ENCODE data around the gene ZC3H11A.
A peak's percentile ranks its signal among the peaks of the same experiment; 100 is the strongest.
"Not testable (repeated sequence)": the region's sequence is repeated elsewhere in the genome, so short reads cannot be mapped to it uniquely, and the experiment has no call there.

The ZC3H11A gene

GRCh38 chr1:203789966-203790365 is 5.5 kb upstream of the ZC3H11A start:
- DNase-seq, result no peak

DNA sequence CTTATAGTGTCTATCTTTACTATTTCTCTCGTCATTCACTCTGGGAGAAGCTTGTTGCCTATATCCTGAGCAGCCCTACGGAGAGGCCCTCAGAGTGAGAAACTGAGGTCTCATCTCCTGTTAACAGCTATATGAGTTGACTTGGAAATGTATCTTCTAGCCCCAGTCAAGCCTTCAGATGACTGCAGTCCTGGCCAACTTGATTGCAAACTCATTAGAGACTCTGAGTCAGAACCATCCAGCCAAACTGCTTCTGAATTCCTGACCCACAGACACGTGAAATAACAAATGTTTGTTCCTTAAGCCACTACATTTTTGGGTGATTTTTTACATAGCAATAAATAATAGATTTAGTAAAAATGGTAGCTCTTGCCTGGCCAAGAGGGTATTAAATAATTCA is 3.9 kb upstream of the ZC3H11A start:
- no peak for DNase-seq

DNA sequence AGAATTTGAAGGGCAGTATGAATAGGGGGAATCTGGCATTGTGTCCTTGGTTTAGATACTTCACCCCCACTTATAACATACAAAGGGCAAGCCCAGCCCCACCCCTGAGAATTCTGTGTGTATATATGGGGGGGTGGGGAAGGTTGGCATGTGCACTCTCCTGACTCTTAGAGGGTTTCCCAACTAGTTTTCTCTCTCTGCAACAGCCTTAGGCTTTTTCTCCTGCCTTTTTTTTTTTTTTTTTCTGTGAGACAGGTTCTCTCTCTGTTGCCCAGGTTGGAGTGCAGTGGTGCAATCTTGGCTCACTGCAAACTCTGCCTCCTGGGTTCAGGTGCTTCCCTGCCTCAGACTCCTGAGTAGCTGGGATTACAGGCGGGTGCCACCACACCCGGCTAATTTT is 2.9 kb upstream of the ZC3H11A start:
- DNase-seq, result no peak

DNA sequence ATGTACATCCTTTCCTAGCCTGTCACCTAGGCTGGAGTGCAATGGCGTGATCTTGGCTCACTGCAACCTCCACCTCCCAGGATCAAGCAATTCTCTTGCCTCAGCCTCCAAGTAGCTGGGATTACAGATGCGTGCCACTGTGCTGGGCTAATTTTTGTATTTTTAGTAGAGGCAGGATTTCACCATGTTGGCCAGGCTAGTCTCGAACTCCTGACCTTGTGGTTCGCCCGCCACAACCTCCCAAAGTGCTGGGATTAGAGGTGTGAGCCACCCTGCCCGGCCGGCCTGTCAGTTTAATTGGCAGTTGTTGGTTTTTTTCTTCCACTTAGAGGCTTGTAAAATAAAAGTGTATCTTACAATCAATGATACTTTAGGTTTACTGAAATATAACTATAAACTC is 1.9 kb upstream of the ZC3H11A start:
- DNase-seq, result not testable (repeated sequence)

DNA sequence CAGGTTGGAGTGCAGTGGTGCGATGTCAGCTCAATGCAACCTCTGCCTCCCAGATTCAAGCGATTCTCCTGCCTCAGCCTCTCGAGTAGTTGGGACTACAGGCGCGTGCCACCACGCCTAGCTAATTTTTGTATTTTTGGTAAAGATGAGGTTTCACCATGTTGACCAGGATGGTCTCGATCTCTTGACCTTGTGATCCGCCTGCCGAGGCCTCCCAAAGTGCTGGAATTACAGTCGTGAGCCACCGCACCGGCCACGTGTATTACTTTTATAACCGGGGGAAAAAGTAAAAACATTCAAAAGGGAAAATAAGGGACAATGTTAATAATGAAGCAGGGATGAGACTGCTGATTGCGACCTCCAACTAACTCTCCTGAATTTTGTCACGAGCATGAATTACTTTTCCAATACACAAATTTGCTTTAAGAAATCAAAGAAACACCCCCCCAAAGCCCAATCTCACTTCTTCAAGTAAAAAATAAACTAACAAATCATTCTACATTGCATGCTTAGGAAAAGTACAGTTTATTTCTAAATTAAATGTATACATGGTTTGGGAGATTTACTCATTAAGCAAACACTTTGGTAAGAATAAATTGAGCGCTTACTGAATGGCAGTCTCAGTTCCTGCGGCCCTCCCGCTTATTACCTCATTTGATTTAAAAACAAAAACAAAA is 521 bp upstream of the ZC3H11A start:
- DNase-seq, result no peak

DNA sequence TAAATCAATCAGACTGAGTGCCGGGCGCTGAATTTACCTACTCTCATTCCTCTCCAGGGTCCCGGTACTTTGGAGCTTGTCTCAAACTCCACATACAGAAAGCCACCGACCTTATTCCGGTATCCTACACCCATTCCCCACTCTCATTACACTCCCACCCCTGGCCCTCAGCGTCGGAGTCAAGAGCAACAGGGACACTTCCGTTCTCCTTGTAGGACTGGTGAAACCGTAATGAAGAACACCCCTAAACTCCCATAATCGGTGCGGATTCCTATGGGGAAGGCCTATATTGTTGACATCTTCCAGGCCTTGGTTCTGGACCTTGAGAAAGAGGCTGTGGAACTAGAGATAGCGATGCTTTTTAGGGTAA is 798 bp downstream of the ZC3H11A start:
- DNase-seq, result peak; percentile 22

GRCh38 chr1:203797216-203797615 is 1.8 kb downstream of the ZC3H11A start:
- no peak for DNase-seq

GRCh38 chr1:203797948-203798655 is 2.7 kb downstream of the ZC3H11A start:
- no peak for DNase-seq

- no peak for DNase-seq
Observed at GRCh38 chr1:203799157-203799556, 3.7 kb downstream of the ZC3H11A start.

DNA sequence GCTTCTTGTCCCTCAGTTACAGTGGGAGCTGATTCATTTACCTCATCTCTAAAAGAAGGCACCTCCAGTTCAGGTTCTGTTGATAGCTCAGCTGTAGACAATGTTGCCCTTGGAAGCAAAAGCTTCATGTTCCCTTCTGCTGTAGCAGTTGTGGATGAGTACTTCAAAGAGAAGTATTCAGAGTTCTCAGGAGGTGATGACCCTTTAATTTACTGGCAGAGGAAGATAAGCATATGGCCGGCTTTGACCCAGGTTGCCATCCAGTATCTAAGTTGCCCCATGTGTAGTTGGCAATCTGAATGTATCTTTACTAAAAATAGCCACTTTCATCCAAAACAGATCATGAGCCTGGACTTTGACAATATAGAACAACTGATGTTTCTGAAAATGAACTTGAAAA is 4.5 kb downstream of the ZC3H11A start:
- DNase-seq, result no peak

GRCh38 chr1:203805689-203806088 is 10.3 kb downstream of the ZC3H11A start:
- no peak for DNase-seq

DNA sequence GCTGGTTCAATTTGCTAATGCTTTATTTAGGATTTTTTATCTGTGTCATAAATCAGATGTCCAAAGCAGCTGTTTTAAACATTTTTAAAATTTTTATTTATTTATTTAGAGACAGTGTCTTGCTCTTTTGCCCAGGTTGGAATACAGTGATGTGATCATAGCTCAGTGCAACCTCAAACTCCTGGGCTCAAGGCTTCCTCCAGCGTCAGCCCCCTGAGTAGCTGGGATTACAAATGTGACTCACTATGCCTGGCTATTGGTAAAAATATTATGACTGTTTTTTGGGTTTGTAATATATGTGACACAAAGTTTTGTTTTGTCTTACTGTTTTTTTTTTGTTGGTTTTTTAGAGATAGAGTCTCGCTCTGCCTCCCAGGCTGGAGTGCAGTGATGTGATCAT is 11.8 kb downstream of the ZC3H11A start:
- DNase-seq, result no peak

GRCh38 chr1:203813581-203814341 is 18.3 kb downstream of the ZC3H11A start:
- no peak for DNase-seq

DNA sequence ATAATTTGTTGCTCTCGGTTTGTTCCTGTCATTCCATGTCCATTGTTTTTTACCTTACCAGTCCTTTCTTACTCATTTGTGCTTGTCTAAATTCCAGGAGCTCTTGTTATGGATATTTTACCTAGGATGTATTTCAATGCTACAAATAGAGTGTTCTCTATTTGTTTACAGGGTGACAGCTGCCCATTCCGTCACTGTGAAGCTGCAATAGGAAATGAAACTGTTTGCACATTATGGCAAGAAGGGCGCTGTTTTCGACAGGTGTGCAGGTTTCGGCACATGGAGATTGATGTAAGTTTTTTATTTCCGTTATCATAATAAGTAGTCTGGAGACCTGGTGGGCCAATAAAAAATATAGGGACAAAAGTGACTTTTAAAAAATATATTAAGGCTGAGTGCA is 23.0 kb downstream of the ZC3H11A start:
- DNase-seq, result no peak

- DNase-seq, result no peak
Observed at GRCh38 chr1:203823306-203823705, 27.9 kb downstream of the ZC3H11A start.

GRCh38 chr1:203826175-203826574 is 30.8 kb downstream of the ZC3H11A start:
- no peak for DNase-seq

- DNase-seq, result no peak
Observed at GRCh38 chr1:203828002-203828401, 32.6 kb downstream of the ZC3H11A start.

GRCh38 chr1:203828503-203828902 is 33.1 kb downstream of the ZC3H11A start:
- no peak for DNase-seq

DNA sequence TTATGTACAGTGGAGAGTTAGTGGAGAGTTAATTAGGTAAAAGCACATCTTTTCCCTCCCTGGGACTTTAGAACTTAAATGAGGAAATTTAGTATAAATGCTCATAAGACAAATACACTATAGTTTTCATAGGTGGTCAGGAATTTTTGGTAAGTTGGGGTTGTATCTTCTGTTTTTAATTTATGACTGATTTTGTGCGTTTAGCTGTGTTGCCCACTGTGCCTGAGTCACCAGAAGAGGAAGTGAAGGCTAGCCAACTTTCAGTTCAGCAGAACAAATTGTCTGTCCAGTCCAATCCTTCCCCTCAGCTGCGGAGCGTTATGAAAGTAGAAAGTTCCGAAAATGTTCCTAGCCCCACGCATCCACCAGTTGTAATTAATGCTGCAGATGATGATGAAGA is 33.8 kb downstream of the ZC3H11A start:
- not testable (repeated sequence) for DNase-seq

DNA sequence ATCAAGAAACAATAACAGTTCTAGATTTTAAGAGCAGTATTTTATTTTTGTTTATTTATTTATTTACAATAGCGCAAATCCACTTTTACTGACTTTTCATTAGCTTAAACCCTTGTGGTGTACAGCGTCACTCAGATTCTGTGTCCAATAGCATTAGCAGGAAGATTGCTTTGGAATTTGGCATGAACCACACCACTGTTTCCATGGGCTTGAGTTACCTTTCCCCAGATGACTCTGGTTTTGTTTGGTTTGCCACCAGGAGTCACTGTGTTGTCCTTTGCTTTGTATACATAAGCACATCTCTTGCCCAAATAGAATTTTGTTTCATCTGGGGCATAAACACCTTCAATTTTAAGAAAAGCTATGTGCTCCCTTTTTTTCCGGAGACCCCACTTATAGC is 40.1 kb downstream of the ZC3H11A start:
- DNase-seq, result no peak

- DNase-seq, result no peak
Observed at GRCh38 chr1:203839081-203839480, 43.7 kb downstream of the ZC3H11A start.

GRCh38 chr1:203840208-203840808 is 44.9 kb downstream of the ZC3H11A start:
- DNase-seq, result no peak

- DNase-seq, result no peak
Observed at GRCh38 chr1:203842559-203842876, 47.1 kb downstream of the ZC3H11A start.

GRCh38 chr1:203843435-203843834 is 48.0 kb downstream of the ZC3H11A start:
- DNase-seq, result no peak
